Bronchial epithelial cell (primary cell): ENCODE measurements around the gene IFT27. TPM values are rescaled to one million over a fixed set of nuclear protein-coding genes. Genes with fewer than 3 reads are reported as not detected.
A peak's percentile ranks its signal among the peaks of the same experiment; 100 is the strongest.

Source experiments
- DNase-seq: peaks from one replicate; pipeline ENCODE4 v3.0.0-alpha.2; 2010; ENCODE audit warnings: low read depth
- FAIRE-seq: peaks from 2 replicates; lab custom pipeline; 2011; peaks lifted over from hg19 to GRCh38; lab: Jason Lieb, UNC
- H3K27me3 ChIP-seq: 2 replicates; pipeline ENCODE4 v1.5.1; 2011; ENCODE audit warnings: low read length; ENCODE audit not compliant: control insufficient read depth, insufficient read depth
- H3K36me3 ChIP-seq: 2 replicates; pipeline ENCODE4 v1.5.1; 2011; ENCODE audit warnings: low read length; ENCODE audit not compliant: control insufficient read depth, insufficient read depth
- H3K4me3 ChIP-seq: 2 replicates; pipeline ENCODE4 v1.5.1; 2011; ENCODE audit warnings: mild to moderate bottlenecking, low read depth, low read length, control low read depth
- total RNA-seq: library from RNA; depleted of rRNA; stranded (reverse); fragments of >200 nt; gene quantifications from 2 replicates; pipeline ENCODE4 v1.2.1, GENCODE V29; 2014
- TF ChIP-seq, protein P1 (sequence below): IDR thresholded peaks from 2 replicates; pipeline ENCODE4 v1.5.1; 2011; ENCODE audit warnings: mild to moderate bottlenecking, moderate library complexity, low read length, control low read depth, inconsistent platforms; ENCODE audit not compliant: insufficient read depth, severe bottlenecking

The IFT27 gene, protein sequence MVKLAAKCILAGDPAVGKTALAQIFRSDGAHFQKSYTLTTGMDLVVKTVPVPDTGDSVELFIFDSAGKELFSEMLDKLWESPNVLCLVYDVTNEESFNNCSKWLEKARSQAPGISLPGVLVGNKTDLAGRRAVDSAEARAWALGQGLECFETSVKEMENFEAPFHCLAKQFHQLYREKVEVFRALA
- total RNA-seq, result 10.8 and 15.5 TPM in 2 replicates

DNA sequence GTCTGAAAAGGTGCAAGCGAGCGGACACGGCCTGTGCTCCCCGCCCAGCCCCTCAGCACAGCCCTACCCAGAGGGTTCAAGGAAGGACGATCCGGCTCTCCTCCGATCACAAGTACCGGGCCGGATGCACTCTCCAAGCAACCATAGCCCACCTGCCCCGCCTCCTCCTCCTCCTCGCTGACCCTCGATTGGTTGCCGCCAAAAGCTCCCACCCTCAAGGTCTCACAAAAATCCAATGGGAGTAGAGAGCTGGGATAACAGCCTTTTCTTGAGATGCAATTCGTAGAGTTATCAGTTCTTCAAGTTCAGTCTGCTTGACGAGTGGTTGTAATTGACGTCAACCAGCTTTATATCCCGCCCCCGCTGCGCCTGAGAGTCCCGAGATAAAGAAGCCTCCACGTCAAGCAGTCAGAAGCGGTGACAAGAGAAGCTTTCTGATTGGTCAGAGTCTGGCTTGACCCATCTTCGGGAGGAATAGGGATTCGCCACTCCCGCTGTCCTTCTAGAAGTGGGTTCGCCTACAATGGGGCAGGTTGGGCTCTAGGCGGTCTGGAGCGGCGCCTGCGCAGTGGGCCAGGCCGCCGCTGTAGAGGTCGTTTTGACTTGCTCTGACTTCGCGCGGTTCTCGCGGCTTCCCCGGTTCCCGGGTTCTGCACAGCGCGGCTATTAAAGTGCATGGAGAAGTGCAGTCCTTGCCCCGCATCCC is at the start of gene IFT27:
Gene IFT27, minus strand, starts transcription at position 156 of the 706 bp plus-strand sequence. CDS start 412 bp downstream, outside the sequence.
- TF ChIP-seq, protein P1, sequence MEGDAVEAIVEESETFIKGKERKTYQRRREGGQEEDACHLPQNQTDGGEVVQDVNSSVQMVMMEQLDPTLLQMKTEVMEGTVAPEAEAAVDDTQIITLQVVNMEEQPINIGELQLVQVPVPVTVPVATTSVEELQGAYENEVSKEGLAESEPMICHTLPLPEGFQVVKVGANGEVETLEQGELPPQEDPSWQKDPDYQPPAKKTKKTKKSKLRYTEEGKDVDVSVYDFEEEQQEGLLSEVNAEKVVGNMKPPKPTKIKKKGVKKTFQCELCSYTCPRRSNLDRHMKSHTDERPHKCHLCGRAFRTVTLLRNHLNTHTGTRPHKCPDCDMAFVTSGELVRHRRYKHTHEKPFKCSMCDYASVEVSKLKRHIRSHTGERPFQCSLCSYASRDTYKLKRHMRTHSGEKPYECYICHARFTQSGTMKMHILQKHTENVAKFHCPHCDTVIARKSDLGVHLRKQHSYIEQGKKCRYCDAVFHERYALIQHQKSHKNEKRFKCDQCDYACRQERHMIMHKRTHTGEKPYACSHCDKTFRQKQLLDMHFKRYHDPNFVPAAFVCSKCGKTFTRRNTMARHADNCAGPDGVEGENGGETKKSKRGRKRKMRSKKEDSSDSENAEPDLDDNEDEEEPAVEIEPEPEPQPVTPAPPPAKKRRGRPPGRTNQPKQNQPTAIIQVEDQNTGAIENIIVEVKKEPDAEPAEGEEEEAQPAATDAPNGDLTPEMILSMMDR, result no peak
- Histone ChIP-seq H3K27me3 (no peaks in the 10 kb centered on the region), H3K4me3 (peak within 1 kb of the TSS; percentile 59), H3K36me3 (no peaks in the 10 kb centered on the region)
- DNase-seq, result peak; percentile 100
- peak; percentile 98 for FAIRE-seq

DNA sequence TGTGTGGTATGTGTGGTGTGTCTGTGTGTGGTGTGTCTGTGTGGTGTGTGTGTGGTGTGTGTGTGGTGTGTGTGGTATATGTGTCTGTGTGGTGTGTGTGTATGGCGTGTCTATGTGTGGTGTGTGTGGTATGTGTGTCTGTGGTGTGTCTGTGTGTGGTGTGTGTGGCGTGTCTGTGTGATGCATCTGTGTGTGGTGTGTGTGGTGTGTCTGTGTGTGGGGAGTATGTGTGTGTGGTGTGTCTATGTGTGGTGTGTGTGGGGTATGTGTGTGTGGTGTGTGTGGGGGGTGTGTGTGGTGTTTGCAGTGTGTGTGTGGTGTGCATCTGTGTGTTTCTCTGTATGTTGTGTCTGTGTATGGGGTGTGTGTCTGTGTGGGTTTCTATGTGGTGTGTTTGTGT is 48.7 kb upstream of the IFT27 start:
- H3K4me3 ChIP-seq, result no peak overlapping the region
- DNase-seq (no peak), FAIRE-seq (peak; percentile 99)
- peaks cover 2% of the 10 kb centered on the region for H3K27me3 ChIP-seq
- TF ChIP-seq, protein P1, result no peak
- H3K36me3 ChIP-seq, result no peaks in the 10 kb centered on the region

DNA sequence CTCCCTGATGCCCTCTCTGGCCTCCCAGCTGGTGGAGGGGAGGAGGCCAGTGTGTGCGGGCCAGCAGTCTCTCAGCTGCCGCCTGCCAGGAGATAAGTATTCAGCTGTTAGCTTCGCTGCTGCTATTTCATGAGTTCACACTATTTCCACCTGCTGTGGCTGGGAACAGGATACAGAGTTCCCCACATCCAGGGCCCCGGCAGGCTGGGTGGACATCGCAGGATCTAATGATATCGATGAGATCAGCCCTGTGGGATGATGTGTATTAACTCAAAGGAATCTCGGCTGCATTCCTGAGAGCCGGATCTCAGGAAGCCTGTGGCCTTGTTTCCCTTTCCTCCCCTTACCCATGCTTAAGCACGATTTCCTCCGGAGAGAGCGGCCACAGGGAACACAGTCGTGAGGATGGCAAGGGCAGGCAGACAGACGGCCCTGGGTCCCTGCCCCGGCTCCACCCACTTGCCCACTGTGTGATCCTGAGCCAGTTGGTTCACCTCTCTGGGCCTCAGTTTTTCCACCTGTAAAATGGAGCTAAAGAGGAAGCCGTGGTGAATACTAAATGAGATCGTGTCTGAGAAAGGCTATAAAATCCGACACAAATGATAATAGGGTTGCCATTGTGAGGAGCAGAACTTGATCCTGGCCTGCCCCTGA is 47.4 kb upstream of the IFT27 start:
- TF ChIP-seq, protein P1, result no peak
- Histone ChIP-seq H3K36me3 (no peaks in the 10 kb centered on the region), H3K4me3 (no peak overlapping the region), H3K27me3 (peaks cover 5% of the 10 kb centered on the region)
- FAIRE-seq, result no peak
- no peak for DNase-seq

DNA sequence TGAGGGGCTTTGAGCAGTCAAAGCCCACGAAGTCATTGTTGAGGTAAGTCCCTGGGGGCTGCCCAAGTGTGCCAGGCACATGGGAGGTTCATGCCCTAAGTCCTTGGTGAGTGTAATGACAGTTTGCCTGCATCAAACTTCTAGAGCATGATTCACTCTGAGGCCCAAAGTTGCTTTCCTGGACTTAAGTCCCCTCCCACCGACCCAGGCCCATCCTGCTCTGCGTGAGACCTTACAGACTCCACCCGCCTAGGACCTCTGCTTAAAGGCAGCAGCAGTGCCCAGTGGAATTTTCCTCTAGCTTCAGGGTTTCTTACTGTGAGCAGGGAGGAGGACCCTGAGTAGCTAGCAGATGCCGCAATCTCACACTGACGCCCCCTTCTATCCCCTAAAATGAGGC is 46.7 kb upstream of the IFT27 start:
- FAIRE-seq (no peak), DNase-seq (no peak)
- Histone ChIP-seq H3K4me3 (no peak overlapping the region), H3K27me3 (peaks cover 11% of the 10 kb centered on the region), H3K36me3 (no peaks in the 10 kb centered on the region)
- TF ChIP-seq, protein P1, result no peak

DNA sequence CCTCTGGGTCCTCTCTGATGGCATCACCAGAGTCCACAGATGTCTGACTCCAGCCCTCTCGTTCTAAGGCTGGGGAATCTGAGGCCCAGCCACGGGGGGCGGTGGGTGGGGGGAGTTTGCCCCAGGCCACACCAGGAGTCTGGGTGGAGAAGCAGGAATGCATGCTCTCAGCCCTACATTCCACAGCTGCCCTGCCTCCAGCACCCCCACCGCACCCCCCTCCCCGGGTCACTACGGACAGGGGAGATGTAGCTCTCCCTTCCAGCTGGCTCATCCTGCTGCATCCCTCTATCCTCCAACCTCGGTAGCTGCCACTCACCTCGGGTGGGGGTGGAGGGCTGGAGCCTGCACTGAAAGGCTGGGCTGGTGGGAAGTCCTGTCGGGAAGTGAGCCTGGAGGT is 43.2 kb upstream of the IFT27 start:
- TF ChIP-seq, protein P1, result no peak
- H3K4me3 ChIP-seq, result no peak overlapping the region
- H3K36me3 ChIP-seq, result no peaks in the 10 kb centered on the region
- H3K27me3 ChIP-seq, result peaks cover 33% of the 10 kb centered on the region
- FAIRE-seq (no peak), DNase-seq (no peak)
